Natural killer cell (primary cell): ENCODE results near the gene CAMTA1. TPM values are rescaled to one million over a fixed set of nuclear protein-coding genes. Genes with fewer than 3 reads are reported as not detected.

Experiments used
- ATAC-seq, 3 donors: fragments of 150-1000 bp in 2 of 3; fragments of 200-7000 bp in 1 of 3; cut with Tn5 transposase; 1 replicate in 1 of 3; 2 replicates in 2 of 3; pipeline ENCODE4 v1.10.0; 2021; ENCODE audit warnings: mild to moderate bottlenecking in 2 of 3, moderate library complexity in 2 of 3
- DNase-seq, 2 donors: peaks; one replicate each; pipeline versions ENCODE4 v3.0.0 to v3.0.0-alpha.2; 2013 to 2021; ENCODE audit warnings: mixed read lengths in 1 of 2
- H3K27ac ChIP-seq: one replicate; pipeline ENCODE4 v1.5.1; 2013; ENCODE audit warnings: mild to moderate bottlenecking, low read length
- H3K27me3 ChIP-seq: one replicate; pipeline ENCODE4 v1.6.1; 2013; ENCODE audit warnings: low read length; ENCODE audit not compliant: control insufficient read depth, insufficient read depth
- H3K36me3 ChIP-seq: one replicate; pipeline ENCODE4 v1.6.1; 2013; ENCODE audit warnings: low read length; ENCODE audit not compliant: control insufficient read depth, insufficient read depth
- H3K4me1 ChIP-seq: one replicate; pipeline ENCODE4 v1.6.1; 2013; ENCODE audit warnings: low read length; ENCODE audit not compliant: control insufficient read depth, insufficient read depth
- H3K4me3 ChIP-seq: one replicate; pipeline ENCODE4 v1.5.1; 2013; ENCODE audit warnings: low read length
- H3K9me3 ChIP-seq: one replicate; pipeline ENCODE4 v1.6.1; 2013; ENCODE audit warnings: low read length; ENCODE audit not compliant: control insufficient read depth, insufficient read depth
- H3K27ac Mint-ChIP-seq, 2 donors: one replicate each; pipeline ENCODE4 v1.8.0; 2022; ENCODE audit warnings: mild to moderate bottlenecking in 2 of 2, mixed read lengths in 2 of 2, moderate library complexity in 1 of 2
- H3K27me3 Mint-ChIP-seq, 2 donors: one replicate each; pipeline ENCODE4 v1.8.0; 2022; ENCODE audit warnings: low read depth in 2 of 2, mixed read lengths in 2 of 2
- H3K36me3 Mint-ChIP-seq: one replicate; pipeline ENCODE4 v1.8.0; 2022; ENCODE audit warnings: mixed read lengths
- H3K4me1 Mint-ChIP-seq, 2 donors: one replicate each; pipeline ENCODE4 v1.8.0; 2022; ENCODE audit warnings: mixed read lengths in 2 of 2
- H3K4me3 Mint-ChIP-seq: one replicate; pipeline ENCODE4 v1.8.0; 2022; ENCODE audit warnings: mild to moderate bottlenecking, moderate library complexity, mixed read lengths
- H3K9me3 Mint-ChIP-seq, 2 donors: one replicate each; pipeline ENCODE4 v1.8.0; 2022; ENCODE audit warnings: mixed read lengths in 2 of 2
- CTCF ChIP-seq: fragments of 200-600 bp; IDR thresholded peaks from one replicate; pipeline ENCODE4 v1.8.0; 2022; ENCODE audit warnings: antibody characterized with exemption
- WGBS: methylation state at CpG from one replicate; pipeline ENCODE4 v1.1.7; 2013; ENCODE audit warnings: missing lambda C conversion rate; ENCODE audit not compliant: insufficient coverage; 5-methylcytosine and 5-hydroxymethylcytosine counted together
- intact Hi-C: fragments of 100-400 bp; cut with micrococcal nuclease; formaldehyde crosslinking; loops from one replicate; pipeline ENCODE4 v1.14.2; 2022
- total RNA-seq, 4 donors: library from RNA; stranded (reverse); fragments of 120-200 nt in 1 of 4; gene quantifications; one replicate each; pipeline versions ENCODE4 v1.2.3 to v1.2.4, GENCODE V29; 2013 to 2022

CAMTA1 gene
- total RNA-seq, 3 donors from 2014 or later (not counting 1 experiment from before 2014, with no cell fraction given), result 40.6 to 53.3 (median 44.9) TPM

GRCh38 chr1:7508052-7508933 is 723.0 kb downstream of the CAMTA1 start:
- Mint-ChIP-seq H3K27ac (no peak overlapping the region), H3K4me3 (no peak overlapping the region), H3K9me3 (no peaks in the 10 kb centered on the region), H3K36me3 (no peaks in the 10 kb centered on the region), H3K4me1 (no peaks in the 10 kb centered on the region), H3K27me3 (peaks cover 0 to 5% of the 10 kb centered on the region in 2 donors)
- H3K4me1 ChIP-seq, result no peaks in the 10 kb centered on the region
- intact Hi-C loops, result no loop called here
- no peaks in the 10 kb centered on the region for H3K36me3 ChIP-seq
- 92% methylated on average over 16 of the region's 16 CpGs for WGBS
- H3K4me3 ChIP-seq, result no peak overlapping the region
- no peak for TF ChIP-seq CTCF
- no peaks in the 10 kb centered on the region for H3K9me3 ChIP-seq
- no peak overlapping the region for H3K27ac ChIP-seq
- ATAC-seq (no peak), DNase-seq (no peak)
- no peaks in the 10 kb centered on the region for H3K27me3 ChIP-seq

DNA sequence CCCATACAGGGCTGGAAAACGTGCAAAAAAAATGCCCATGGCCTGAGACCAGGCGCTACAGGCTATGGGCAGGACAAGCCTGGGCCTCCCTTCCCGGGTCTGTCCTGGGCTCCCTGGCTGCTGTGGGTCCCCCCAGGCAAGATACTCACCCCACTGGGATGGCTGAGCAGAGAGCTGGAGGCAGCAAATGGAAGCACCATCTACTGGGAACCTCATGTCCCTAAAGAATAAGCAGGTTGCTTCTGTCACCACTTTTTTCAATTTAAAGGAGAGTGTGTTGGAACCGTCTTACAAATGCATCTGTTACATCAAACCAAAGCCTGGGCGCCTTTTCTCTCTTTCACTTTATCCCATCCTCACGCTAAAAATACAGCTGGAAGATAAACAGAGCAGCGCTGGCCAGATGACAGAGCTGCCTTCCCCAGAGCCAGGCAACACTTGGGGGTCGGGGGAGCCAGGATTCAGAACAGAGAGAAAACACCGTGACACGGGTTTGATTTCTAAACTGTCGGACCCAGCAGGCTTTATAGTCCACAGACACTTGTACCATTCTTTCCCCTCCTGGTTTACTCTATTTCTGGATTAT is 723.8 kb downstream of the CAMTA1 start:
- Mint-ChIP-seq H3K4me1 (no peaks in the 10 kb centered on the region), H3K4me3 (no peak overlapping the region), H3K27me3 (peaks cover 0 to 5% of the 10 kb centered on the region in 2 donors), H3K9me3 (no peaks in the 10 kb centered on the region), H3K27ac (no peak overlapping the region), H3K36me3 (no peaks in the 10 kb centered on the region)
- DNase-seq (no peak), ATAC-seq (no peak)
- Histone ChIP-seq H3K4me1 (no peaks in the 10 kb centered on the region), H3K36me3 (no peaks in the 10 kb centered on the region), H3K9me3 (no peaks in the 10 kb centered on the region), H3K27ac (no peak overlapping the region), H3K27me3 (no peaks in the 10 kb centered on the region), H3K4me3 (no peak overlapping the region)
- intact Hi-C loops, result no loop called here
- no peak for TF ChIP-seq CTCF
- WGBS, result 80% methylated on average over 11 of the region's 11 CpGs

GRCh38 chr1:7509598-7509997 is 724.3 kb downstream of the CAMTA1 start:
- Histone ChIP-seq H3K27ac (no peak overlapping the region), H3K27me3 (no peaks in the 10 kb centered on the region), H3K9me3 (no peaks in the 10 kb centered on the region), H3K4me1 (no peaks in the 10 kb centered on the region), H3K4me3 (no peak overlapping the region), H3K36me3 (no peaks in the 10 kb centered on the region)
- ATAC-seq (no peak), DNase-seq (no peak)
- no peak for TF ChIP-seq CTCF
- WGBS, result 60% methylated on average over 7 of the region's 7 CpGs
- Mint-ChIP-seq H3K4me1 (no peaks in the 10 kb centered on the region), H3K36me3 (no peaks in the 10 kb centered on the region), H3K27me3 (peaks cover 0 to 5% of the 10 kb centered on the region in 2 donors), H3K4me3 (no peak overlapping the region), H3K9me3 (no peaks in the 10 kb centered on the region), H3K27ac (no peak overlapping the region)
- intact Hi-C loops, result no loop called here
